Endothelial cell of umbilical vein (primary cell): Measurements from ENCODE around the gene C16orf89.
"Not testable (repeated sequence)": the region's sequence is repeated elsewhere in the genome, so short reads cannot be mapped to it uniquely, and the experiment has no call there.

ENCODE experiments used
- EZH2 ChIP-seq: IDR thresholded peaks from 2 replicates; pipeline ENCODE4 v1.6.1; 2012; ENCODE audit warnings: borderline replicate concordance, low read depth, mild to moderate bottlenecking, moderate library complexity, low read length, inconsistent platforms; ENCODE audit not compliant: severe bottlenecking
- FOS ChIP-seq: IDR thresholded peaks from 2 replicates; pipeline ENCODE4 v1.6.1; 2011; ENCODE audit warnings: mild to moderate bottlenecking, low read length, moderate library complexity, borderline replicate concordance; ENCODE audit not compliant: insufficient read depth
- MYC ChIP-seq: IDR thresholded peaks from one replicate; pipeline ENCODE4 v1.6.1; 2011; ENCODE audit warnings: mild to moderate bottlenecking, low read depth, low read length
- POLR2A ChIP-seq: IDR thresholded peaks from 2 replicates; pipeline ENCODE4 v1.6.1; 2012; ENCODE audit warnings: low read depth, mild to moderate bottlenecking, control low read depth, low read length
- TF ChIP-seq, protein P1 (sequence below), 2 donors: IDR thresholded peaks; 1 replicate in 1 of 2; 2 replicates in 1 of 2; pipeline ENCODE4 v1.5.1; 2011; ENCODE audit warnings: low read length in 2 of 2, mild to moderate bottlenecking in 2 of 2, moderate library complexity in 2 of 2, control low read depth in 1 of 2, inconsistent platforms in 1 of 2, low read depth in 1 of 2; ENCODE audit not compliant: insufficient read depth in 1 of 2; ENCODE audit errors: extremely low read depth in 1 of 2
- TF ChIP-seq, protein P2 (sequence below): IDR thresholded peaks from 2 replicates; pipeline ENCODE4 v1.6.1; 2011; ENCODE audit not compliant: insufficient read depth, insufficient read length

DNA sequence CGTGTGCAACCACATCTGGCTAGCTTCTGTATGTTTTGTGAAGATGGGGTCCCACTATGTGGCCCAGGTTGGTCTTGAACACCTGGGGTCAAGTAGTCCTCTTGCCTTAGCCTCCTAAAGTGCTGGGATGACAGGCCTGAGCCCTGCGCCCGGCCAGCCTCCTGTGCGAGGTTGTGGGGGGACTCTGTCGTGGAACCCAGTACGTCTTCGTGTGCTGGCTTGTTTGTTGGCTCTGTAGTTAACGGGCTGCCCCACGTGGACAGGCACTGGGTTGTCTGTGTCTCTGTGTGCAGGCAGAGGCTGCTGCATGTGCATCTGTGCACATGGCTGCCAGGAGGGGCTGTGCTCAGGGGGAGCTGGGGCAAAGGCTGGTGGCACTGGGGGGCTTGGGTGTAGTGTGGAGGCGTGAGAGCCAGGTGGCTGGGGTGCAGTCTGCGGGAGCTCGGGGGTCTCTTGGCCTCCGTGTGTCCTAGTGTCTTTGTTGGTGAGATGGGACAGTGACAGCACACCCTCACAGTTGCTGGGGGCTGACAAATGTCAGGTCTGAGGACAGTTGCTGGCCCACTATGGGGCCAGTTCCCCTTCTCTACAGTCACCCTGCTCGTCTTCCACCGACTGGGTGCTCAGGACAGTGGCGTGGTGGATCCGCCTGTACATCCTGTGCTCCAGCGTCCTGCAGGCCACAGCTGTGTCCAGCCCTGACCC, 22.5 kb upstream of the C16orf89 start:
- not testable (repeated sequence) for TF ChIP-seq POLR2A, FOS, EZH2, MYC
- TF ChIP-seq, protein P1, sequence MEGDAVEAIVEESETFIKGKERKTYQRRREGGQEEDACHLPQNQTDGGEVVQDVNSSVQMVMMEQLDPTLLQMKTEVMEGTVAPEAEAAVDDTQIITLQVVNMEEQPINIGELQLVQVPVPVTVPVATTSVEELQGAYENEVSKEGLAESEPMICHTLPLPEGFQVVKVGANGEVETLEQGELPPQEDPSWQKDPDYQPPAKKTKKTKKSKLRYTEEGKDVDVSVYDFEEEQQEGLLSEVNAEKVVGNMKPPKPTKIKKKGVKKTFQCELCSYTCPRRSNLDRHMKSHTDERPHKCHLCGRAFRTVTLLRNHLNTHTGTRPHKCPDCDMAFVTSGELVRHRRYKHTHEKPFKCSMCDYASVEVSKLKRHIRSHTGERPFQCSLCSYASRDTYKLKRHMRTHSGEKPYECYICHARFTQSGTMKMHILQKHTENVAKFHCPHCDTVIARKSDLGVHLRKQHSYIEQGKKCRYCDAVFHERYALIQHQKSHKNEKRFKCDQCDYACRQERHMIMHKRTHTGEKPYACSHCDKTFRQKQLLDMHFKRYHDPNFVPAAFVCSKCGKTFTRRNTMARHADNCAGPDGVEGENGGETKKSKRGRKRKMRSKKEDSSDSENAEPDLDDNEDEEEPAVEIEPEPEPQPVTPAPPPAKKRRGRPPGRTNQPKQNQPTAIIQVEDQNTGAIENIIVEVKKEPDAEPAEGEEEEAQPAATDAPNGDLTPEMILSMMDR (IDR thresholded peaks at IDR 0.05; ENCODE audit: extremely low read depth in 1 of 2, insufficient read depth in 1 of 2, low read depth in 1 of 2, low read length in 2 of 2), result not testable (repeated sequence)
- TF ChIP-seq, protein P2, sequence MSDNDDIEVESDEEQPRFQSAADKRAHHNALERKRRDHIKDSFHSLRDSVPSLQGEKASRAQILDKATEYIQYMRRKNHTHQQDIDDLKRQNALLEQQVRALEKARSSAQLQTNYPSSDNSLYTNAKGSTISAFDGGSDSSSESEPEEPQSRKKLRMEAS, result not testable (repeated sequence)
